ENCODE data around the gene C1QTNF1. TPM values are rescaled to one million over a fixed set of nuclear protein-coding genes. Genes with fewer than 3 reads are reported as not detected.

Gene C1QTNF1
- total and polyA plus RNA-seq, 9 of the 15 experiments (the other 6 are each of a cell fraction or from before 2014, with no cell fraction given), result 0.09 TPM; not detected in 8

- Histone ChIP-seq H3K4me1 (replicated peaks in 1 of 2; ENCODE audit: control insufficient read depth in 2 of 2, insufficient read depth in 2 of 2, low read length in 2 of 2) (peaks cover 9 to 27% of the 10 kb centered on the region in 2 experiments), H3K9ac (ENCODE audit: insufficient read depth in 1 of 2, low read depth in 2 of 2, low read length in 2 of 2) (no peak overlapping the region), H3K79me2 (ENCODE audit: control insufficient read depth, insufficient read depth, low read length) (no peaks in the 10 kb centered on the region), H3K4me3 (no peak overlapping the region), H3K9me3 (replicated peaks; ENCODE audit: control insufficient read depth, insufficient read depth, low read depth, low read length) (no peaks in the 10 kb centered on the region), H3K36me3 (ENCODE audit: control insufficient read depth, insufficient read depth, low read length) (no peaks in the 10 kb centered on the region), H4K20me1 (replicated peaks; ENCODE audit: control insufficient read depth, insufficient read depth, low read length) (peaks cover 4% of the 10 kb centered on the region; the same call in 1 of the 2 replicates), H3K27me3 (ENCODE audit: control insufficient read depth in 2 of 2, insufficient read depth in 2 of 2, low read length in 2 of 2) (peaks cover 67 to 85% of the 10 kb centered on the region in 2 experiments), H3K4me2 (ENCODE audit: insufficient read depth, low read length) (no peak overlapping the region), H3K9me1 (ENCODE audit: control insufficient read depth, insufficient read depth, low read length) (no peaks in the 10 kb centered on the region), H2AFZ (ENCODE audit: low read depth, low read length) (no peak overlapping the region), H3K27ac (ENCODE audit: extremely low read depth, low read depth, low read length) (no peak overlapping the region)
- ChIA-PET CTCF (ENCODE audit: low intra/inter-chr PET ratio) (no interaction called here), POLR2A (interaction anchor here (0.6 to 0.7 kb wide), 2 partner anchors 9 to 1030 kb away, joined by 3 to 4 read pairs; no protein-coding TSS in a partner anchor)
- ATAC-seq (no peak), FAIRE-seq (no peak), DNase-seq (ENCODE audit: extremely low read depth in 1 of 4, low spot score in 3 of 4) (no peak)
- intact Hi-C loops (cut with micrococcal nuclease) (no loop called here), in situ Hi-C loops (cut with MboI) (no loop called here)
- BruUV-seq (replicated peaks), result no TSS peak
- WGBS (ENCODE audit: insufficient coverage, low coverage, missing lambda C conversion rate), result 13% methylated on average over 14 of the region's 17 CpGs
- no peak for TF ChIP-seq ELF2 (CRISPR knock-in tag; IDR thresholded peaks at IDR 0.05)
- no peak for TF ChIP-seq POLR3A (IDR thresholded peaks at IDR 0.05; ENCODE audit: borderline replicate concordance, extremely low read depth, insufficient read depth, insufficient read length)
- TF ChIP-seq ZNF318 (IDR thresholded peaks at IDR 0.05; ENCODE audit: borderline replicate concordance in 1 of 2, low read depth in 1 of 2), result no peak
These were observed 4.7 kb downstream of the C1QTNF1 start for GRCh38 chr17:79028496-79029326.

All from K562 (cell line).